Gastrocnemius medialis (tissue), 4 donors: ENCODE measurements around the gene SYNM. TPM values are rescaled to one million over a fixed set of nuclear protein-coding genes. Genes with fewer than 3 reads are reported as not detected.
"Not testable (repeated sequence)": the region's sequence is repeated elsewhere in the genome, so short reads cannot be mapped to it uniquely, and the experiment has no call there.

Source experiments
- ATAC-seq, 2 donors: fragments of 150-250 bp; one replicate each; pipeline ENCODE4 v1.9.1; 2016
- DNase-seq, 2 donors: peaks; one replicate each; pipeline ENCODE4 v3.0.0-alpha.2; 2019
- H3K27ac ChIP-seq, 4 donors: fragments of 200-600 bp; sonication (generic); 1 replicate in 1 of 4; 2 replicates in 3 of 4; pipeline ENCODE4 v1.5.1; 2016 to 2018; ENCODE audit warnings: mild to moderate bottlenecking in 2 of 4, moderate library complexity in 1 of 4
- H3K27me3 ChIP-seq, 3 donors: fragments of 200-600 bp; sonication (generic) in 2 of 3; 1 replicate in 1 of 3; 2 replicates in 2 of 3; pipeline versions ENCODE4 v1.5.1 to v1.6.0; 2016 to 2019; ENCODE audit warnings: mild to moderate bottlenecking in 1 of 3, moderate library complexity in 1 of 3
- H3K36me3 ChIP-seq, 2 donors: fragments of 200-600 bp; sonication (generic) in 1 of 2; one replicate each; pipeline ENCODE4 v1.5.1; 2017 to 2018
- H3K4me1 ChIP-seq, 2 donors: fragments of 200-600 bp; sonication (generic) in 1 of 2; one replicate each; pipeline ENCODE4 v1.5.1; 2016 to 2017; ENCODE audit warnings: mild to moderate bottlenecking in 2 of 2
- H3K4me3 ChIP-seq, 4 donors: fragments of 200-600 bp; sonication (generic) in 3 of 4; 1 replicate in 1 of 4; 2 replicates in 3 of 4; pipeline ENCODE4 v1.5.1; 2016 to 2019; ENCODE audit warnings: mild to moderate bottlenecking in 2 of 4
- H3K9me3 ChIP-seq, 3 donors: fragments of 200-600 bp; sonication (generic) in 2 of 3; 1 replicate in 1 of 3; 2 replicates in 2 of 3; pipeline ENCODE4 v1.5.1; 2016 to 2019
- POLR2A ChIP-seq, 2 donors: fragments of 450-650 bp; IDR thresholded peaks; one replicate each; pipeline ENCODE4 v1.6.1; 2017; ENCODE audit warnings: antibody characterized with exemption in 2 of 2, mild to moderate bottlenecking in 2 of 2, moderate library complexity in 2 of 2
- in situ Hi-C, 4 donors: fragments of 200-750 bp; cut with MboI; loops; one replicate each; pipeline versions ENCODE4 v1.15.0 to v1.8.0; 2017; ENCODE audit warnings: low sequenced_read_pairs in 4 of 4
- intact Hi-C: fragments of 100-400 bp; cut with DNase I; formaldehyde crosslinking; loops from one replicate; pipeline ENCODE4 v1.15.1; 2023; ENCODE audit warnings: low total_unique reads
- total RNA-seq, 4 donors: library from RNA; depleted of rRNA; stranded (reverse); fragments of >200 nt; gene quantifications; one replicate each; pipeline versions ENCODE4 v1.1.0 to v1.2.3, GENCODE V29; 2016
- TF ChIP-seq, protein P1 (sequence below), 5 experiments: fragments of 450-650 bp in 3 of 5; fragments of 200-600 bp in 2 of 5; sonication (generic) in 2 of 5; IDR thresholded peaks in 4 of 5; conservative IDR thresholded peaks in 1 of 5; 1 replicate in 4 of 5; 2 replicates in 1 of 5; pipeline ENCODE4 v1.5.1; 2016 to 2019; ENCODE audit warnings: antibody characterized with exemption in 5 of 5, mild to moderate bottlenecking in 3 of 5, moderate library complexity in 3 of 5

The SYNM gene
- total RNA-seq, 4 donors from 2014 or later, result 200 to 308 (median 266) TPM

DNA sequence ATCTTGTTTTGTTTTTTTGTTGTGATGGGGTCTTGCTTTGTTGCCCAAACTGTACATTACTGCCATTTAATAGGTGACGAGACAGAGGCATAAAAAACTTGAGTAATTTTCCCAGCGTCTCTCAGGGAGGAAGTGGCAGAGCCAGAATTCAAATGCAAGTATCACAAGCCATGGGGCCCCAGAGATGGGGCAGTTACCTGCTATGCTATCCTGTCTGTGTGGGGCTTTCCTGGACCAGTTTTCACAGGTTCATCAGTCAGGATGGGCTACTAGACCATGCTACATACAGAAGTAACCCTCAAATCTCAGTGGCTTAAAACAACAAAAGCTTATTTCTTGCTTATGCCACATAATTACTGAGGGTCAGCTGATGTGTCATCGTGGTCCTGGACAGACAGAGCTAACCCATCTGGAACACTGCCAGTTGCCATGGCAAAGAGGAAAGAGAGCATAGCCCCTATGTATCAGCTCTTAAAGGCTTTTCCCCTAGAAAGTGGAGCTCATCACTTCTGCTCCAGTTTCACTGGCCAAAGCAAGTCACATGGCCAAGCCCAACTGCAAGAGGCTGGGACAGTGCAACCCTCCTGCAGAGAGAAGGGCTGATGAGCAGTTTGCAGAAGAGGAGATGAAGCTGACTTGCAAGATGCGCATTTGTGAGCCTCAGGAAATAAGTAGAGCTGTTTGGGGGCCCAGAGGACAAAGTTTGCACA lies 31.7 kb upstream of the SYNM start:
- Histone ChIP-seq H3K4me1 (no peaks in the 10 kb centered on the region), H3K4me3 (no peak overlapping the region), H3K27ac (no peak overlapping the region), H3K27me3 (no peaks in the 10 kb centered on the region), H3K36me3 (no peaks in the 10 kb centered on the region), H3K9me3 (no peaks in the 10 kb centered on the region)
- in situ Hi-C loops, result loop anchor here (10.0 to 25.0 kb wide), 4 partner anchors 298 to 628 kb away; partner anchors contain the start of gene IGF1R (in 2 of the 4)
- ATAC-seq, result no peak
- no peak for TF ChIP-seq POLR2A (IDR thresholded peaks at IDR 0.05)
- TF ChIP-seq, protein P1, sequence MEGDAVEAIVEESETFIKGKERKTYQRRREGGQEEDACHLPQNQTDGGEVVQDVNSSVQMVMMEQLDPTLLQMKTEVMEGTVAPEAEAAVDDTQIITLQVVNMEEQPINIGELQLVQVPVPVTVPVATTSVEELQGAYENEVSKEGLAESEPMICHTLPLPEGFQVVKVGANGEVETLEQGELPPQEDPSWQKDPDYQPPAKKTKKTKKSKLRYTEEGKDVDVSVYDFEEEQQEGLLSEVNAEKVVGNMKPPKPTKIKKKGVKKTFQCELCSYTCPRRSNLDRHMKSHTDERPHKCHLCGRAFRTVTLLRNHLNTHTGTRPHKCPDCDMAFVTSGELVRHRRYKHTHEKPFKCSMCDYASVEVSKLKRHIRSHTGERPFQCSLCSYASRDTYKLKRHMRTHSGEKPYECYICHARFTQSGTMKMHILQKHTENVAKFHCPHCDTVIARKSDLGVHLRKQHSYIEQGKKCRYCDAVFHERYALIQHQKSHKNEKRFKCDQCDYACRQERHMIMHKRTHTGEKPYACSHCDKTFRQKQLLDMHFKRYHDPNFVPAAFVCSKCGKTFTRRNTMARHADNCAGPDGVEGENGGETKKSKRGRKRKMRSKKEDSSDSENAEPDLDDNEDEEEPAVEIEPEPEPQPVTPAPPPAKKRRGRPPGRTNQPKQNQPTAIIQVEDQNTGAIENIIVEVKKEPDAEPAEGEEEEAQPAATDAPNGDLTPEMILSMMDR (IDR thresholded peaks at IDR 0.05 in 4 of 5, conservative IDR thresholded peaks at IDR 0.05 in 1 of 5), result no peak
- intact Hi-C loops, result no loop called here
- no peak for DNase-seq

DNA sequence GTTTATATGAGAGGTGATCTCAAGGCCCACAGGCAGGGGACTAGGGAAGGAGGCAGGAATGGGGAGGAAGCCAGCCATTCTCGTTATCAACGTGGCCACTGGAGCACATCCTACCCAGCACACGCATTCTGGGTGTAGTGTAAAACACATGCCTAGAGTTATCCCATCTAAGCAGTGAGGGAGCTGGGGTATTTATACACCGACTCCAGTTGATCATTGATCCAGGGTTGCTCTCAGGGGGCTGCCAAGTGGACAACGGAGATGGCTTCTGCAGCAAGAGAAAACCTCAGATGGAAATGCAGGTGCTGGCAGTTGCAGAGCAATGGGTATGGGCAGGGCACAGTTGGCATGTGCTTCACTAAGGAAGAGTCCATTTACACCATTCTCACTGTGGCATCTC lies 30.4 kb upstream of the SYNM start:
- in situ Hi-C loops, result loop anchor here (10.0 to 25.0 kb wide), 4 partner anchors 300 to 630 kb away; partner anchors contain the start of gene IGF1R (in 2 of the 4)
- no peaks in the 10 kb centered on the region for H3K9me3 ChIP-seq

DNA sequence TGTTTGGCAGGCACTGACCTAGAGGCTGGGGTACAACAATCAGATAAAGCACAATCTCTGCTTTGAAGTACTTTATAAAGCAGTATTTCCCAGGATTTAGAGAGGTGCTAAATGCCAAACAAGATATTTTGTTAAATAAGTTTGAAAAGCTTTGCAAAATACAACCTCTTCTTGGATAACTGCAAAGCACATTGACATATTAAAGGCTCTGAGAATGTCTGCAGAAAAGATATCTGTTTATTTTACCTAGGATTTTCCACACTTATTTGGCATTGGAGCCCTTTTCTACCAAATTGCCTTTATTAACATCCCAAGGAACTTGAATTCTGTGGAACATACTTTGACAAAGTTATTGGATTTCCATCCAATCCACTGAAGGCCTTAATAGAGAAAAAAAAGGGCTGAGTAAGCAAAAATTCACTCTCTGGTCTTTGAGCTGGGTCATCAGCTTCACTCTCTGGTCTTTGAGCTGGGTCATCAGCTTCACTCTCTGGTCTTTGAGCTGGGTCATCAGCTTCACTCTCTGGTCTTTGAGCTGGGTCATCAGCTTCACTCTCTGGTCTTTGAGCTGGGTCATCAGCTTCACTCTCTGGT lies 29.7 kb upstream of the SYNM start:
- not testable (repeated sequence) for H3K27ac ChIP-seq, H3K4me1 ChIP-seq, H3K27me3 ChIP-seq, ATAC-seq, DNase-seq, H3K36me3 ChIP-seq, H3K9me3 ChIP-seq, H3K4me3 ChIP-seq
- in situ Hi-C loops, result loop anchor here in 3 of 4 donors (5.0 to 10.0 kb wide), 4 partner anchors 298 to 630 kb away; no protein-coding TSS in a partner anchor
- intact Hi-C loops, result loop anchor here (5.0 kb wide), 5 partner anchors 163 to 428 kb away; partner anchors contain the start of gene IGF1R

More for the DNA sequence above, 30.4 kb upstream of the SYNM start:
- no peak overlapping the region for H3K4me3 ChIP-seq
- no peaks in the 10 kb centered on the region for H3K36me3 ChIP-seq
- H3K27ac ChIP-seq, result no peak overlapping the region
- intact Hi-C loops, result no loop called here
- H3K27me3 ChIP-seq, result no peaks in the 10 kb centered on the region
- H3K4me1 ChIP-seq, result no peaks in the 10 kb centered on the region
- ATAC-seq (no peak), DNase-seq (no peak)
- TF ChIP-seq POLR2A (IDR thresholded peaks at IDR 0.05), result no peak
- TF ChIP-seq, protein P1 (IDR thresholded peaks at IDR 0.05 in 4 of 5, conservative IDR thresholded peaks at IDR 0.05 in 1 of 5), result no peak

DNA sequence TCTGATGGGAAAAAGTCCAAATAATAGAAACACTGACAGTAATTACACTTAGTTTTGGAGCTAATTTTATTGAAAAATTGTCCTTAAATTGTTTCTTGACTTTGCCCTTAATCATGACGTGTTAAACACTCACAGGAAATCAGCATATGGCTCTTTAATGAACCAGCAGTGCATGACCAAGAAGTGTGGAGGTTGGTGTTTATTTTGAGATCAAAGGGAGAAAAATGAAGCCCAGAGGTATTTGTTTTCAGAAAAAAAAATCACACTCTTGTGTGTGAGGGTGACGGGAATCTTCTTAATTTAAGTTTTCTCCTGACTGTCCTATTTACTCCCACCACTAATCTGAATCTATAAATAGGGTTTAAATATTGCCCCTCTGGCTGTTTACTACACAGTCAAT lies 28.8 kb upstream of the SYNM start:
- TF ChIP-seq POLR2A (IDR thresholded peaks at IDR 0.05), result no peak
- TF ChIP-seq, protein P1 (IDR thresholded peaks at IDR 0.05 in 4 of 5, conservative IDR thresholded peaks at IDR 0.05 in 1 of 5), result no peak
- H3K4me1 ChIP-seq, result no peaks in the 10 kb centered on the region
- H3K4me3 ChIP-seq, result no peak overlapping the region
- H3K36me3 ChIP-seq, result no peaks in the 10 kb centered on the region
- no peak for ATAC-seq
- in situ Hi-C loops (loop anchor here in 3 of 4 donors (5.0 to 10.0 kb wide), 4 partner anchors 299 to 631 kb away; no protein-coding TSS in a partner anchor), intact Hi-C loops (loop anchor here (1.0 to 5.0 kb wide), 8 partner anchors 164 to 633 kb away; partner anchors contain the start of gene IGF1R)
- no peaks in the 10 kb centered on the region for H3K27me3 ChIP-seq
- H3K9me3 ChIP-seq, result no peaks in the 10 kb centered on the region
- DNase-seq, result no peak
- no peak overlapping the region for H3K27ac ChIP-seq
